B cell (primary cell): ENCODE results near the gene DHX38.

ENCODE experiments used
- CTCF ChIP-seq: fragments of 200-600 bp; IDR thresholded peaks from one replicate; pipeline ENCODE4 v1.8.0; 2022; ENCODE audit warnings: antibody characterized with exemption, mild to moderate bottlenecking
- EZH2 ChIP-seq: IDR thresholded peaks from 2 replicates; pipeline ENCODE4 v1.6.1; 2012; ENCODE audit warnings: borderline replicate concordance, low read depth, mild to moderate bottlenecking, moderate library complexity, low read length; ENCODE audit not compliant: insufficient read depth, poor library complexity, severe bottlenecking

DNA sequence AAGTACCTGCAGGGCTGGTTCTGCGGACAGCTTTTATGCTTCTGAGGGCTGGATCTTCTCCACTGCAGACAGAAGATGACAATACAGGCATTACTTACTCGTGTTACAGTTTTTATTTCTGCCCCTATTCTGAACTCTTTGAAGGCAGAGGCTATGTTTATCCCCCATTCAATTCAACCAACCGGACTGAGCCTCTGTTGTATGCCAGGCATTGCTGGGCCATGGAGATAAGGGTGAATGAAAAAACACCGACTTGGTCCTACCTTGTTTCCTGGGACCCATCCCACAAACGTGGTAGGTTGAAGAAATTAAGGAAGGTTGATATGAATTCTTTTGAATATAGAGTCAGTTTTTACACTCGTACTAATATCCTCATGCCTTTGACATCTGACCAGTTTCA lies 49.4 kb upstream of the DHX38 start:
- TF ChIP-seq CTCF (no peak), EZH2 (no peak)
